HG03469 (cell line): ENCODE measurements around the gene LALBA.
A peak's percentile ranks its signal among the peaks of the same experiment; 100 is the strongest.
"Not testable (repeated sequence)": the region's sequence is repeated elsewhere in the genome, so short reads cannot be mapped to it uniquely, and the experiment has no call there.

Source experiments
- ATAC-seq: cut with Tn5 transposase; IDR thresholded peaks from one replicate; pipeline ENCODE4 v1.9.1; 2021; ENCODE audit warnings: mild to moderate bottlenecking, moderate library complexity, moderate number of reproducible peaks; ENCODE audit not compliant: unreplicated experiment

LALBA gene

DNA sequence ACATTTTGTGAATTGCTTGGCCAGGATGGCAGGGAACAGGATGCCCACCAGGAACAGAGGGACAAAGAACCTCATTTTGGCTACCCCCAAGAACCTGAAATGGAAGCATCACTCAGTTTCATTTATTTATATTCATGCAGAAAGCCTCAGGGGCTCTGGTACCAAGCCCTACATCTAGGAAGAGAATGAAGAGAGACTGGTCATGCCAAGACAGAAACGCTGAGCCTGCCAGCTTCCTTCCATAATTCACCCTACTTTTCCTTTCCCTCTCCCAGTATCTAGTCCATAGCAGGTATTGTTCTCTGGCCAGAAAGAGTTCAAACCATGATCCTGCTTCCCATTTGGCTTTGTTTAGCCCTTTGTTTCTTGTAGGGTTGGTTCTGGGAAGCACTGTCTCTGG, at the start of gene LALBA:
Gene LALBA (minus strand): TSS at position 101 of the 400 bp plus-strand sequence. CDS start 26 bp downstream, at position 75.
- no peak for ATAC-seq

GRCh38 chr12:48618541-48618940, 48.7 kb upstream of the LALBA start:
- ATAC-seq = peak; percentile 65

GRCh38 chr12:48615681-48616080, 45.8 kb upstream of the LALBA start:
- ATAC-seq = no peak

- ATAC-seq = no peak
These were observed 43.5 kb upstream of the LALBA start for GRCh38 chr12:48613321-48613720.

GRCh38 chr12:48602192-48602989, 32.5 kb upstream of the LALBA start:
- no peak for ATAC-seq

- peak; percentile 79 for ATAC-seq
These were observed 31.3 kb upstream of the LALBA start for GRCh38 chr12:48601013-48601756.

- ATAC-seq = no peak
These were observed 30.7 kb upstream of the LALBA start for GRCh38 chr12:48600552-48600951.

GRCh38 chr12:48592591-48593086, 22.8 kb upstream of the LALBA start:
- ATAC-seq = no peak

DNA sequence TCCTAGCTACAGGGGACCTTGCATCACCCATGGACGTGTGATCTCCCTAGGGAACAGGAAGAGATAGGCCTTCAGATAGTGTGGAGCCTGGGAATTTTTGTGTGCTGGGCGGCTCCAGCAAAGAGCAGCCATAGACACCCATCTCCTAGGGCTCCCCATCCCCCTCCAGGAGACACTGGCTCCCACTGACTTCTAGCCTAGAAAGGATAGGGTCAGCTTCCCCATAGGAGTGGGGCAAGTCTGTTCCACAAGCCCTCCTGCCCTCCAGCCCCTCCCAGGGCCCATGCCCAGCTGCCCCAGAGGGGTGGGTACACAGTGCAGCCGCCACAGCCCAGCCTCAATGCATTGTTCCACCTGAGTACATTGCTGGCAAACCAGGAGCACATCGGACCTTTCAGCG, 16.5 kb upstream of the LALBA start:
- no peak for ATAC-seq

- ATAC-seq = no peak
These were observed 13.9 kb upstream of the LALBA start for GRCh38 chr12:48583728-48584127.

- no peak for ATAC-seq
These were observed 11.0 kb upstream of the LALBA start for GRCh38 chr12:48580831-48581230.

GRCh38 chr12:48572326-48572725, 2.5 kb upstream of the LALBA start:
- no peak for ATAC-seq

- no peak for ATAC-seq
These were observed 2.1 kb downstream of the LALBA start for GRCh38 chr12:48567731-48568130.

DNA sequence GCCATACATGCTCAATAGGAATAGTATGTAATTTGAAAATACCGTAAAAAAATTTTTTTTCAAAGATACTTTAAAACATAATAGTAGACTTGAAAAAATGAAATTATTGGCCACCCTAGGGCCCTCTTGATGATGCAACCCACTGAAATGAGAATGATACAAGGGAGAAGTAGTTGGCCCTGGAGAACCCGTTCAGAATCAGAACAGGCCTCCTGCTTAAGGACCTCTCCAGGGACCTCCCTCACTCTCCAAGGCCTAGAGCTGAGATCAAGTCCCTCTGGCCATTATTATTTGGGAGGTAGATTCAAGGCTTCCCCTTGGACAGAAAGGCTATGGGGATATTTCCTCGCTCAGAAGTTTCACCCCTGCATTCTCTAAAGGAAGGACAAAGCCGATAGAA, 11.9 kb downstream of the LALBA start:
- no peak for ATAC-seq

DNA sequence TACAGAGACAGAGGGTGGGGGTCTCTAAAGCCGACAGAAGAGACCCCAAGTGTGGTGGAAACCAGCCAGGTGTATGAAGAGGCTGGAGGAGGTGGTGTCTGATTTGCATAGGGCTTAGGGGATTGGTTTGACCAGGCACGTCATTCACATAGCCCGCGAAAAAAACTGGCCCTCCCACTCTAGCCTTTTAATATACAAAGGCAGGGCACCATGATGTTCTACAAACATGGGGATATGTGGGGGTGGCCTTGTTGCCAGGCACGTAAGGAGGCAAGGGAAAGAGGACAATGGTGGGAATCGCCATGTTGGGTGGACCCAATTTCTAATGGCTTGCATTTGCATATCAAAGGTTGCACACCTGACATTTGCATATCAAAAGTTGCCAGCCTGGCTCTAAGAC, 13.2 kb downstream of the LALBA start:
- no peak for ATAC-seq

- ATAC-seq = not testable (repeated sequence)
These were observed 16.0 kb downstream of the LALBA start for GRCh38 chr12:48553666-48554343.

GRCh38 chr12:48551636-48552035, 18.2 kb downstream of the LALBA start:
- not testable (repeated sequence) for ATAC-seq

- ATAC-seq = not testable (repeated sequence)
These were observed 22.8 kb downstream of the LALBA start for GRCh38 chr12:48547012-48547411.

DNA sequence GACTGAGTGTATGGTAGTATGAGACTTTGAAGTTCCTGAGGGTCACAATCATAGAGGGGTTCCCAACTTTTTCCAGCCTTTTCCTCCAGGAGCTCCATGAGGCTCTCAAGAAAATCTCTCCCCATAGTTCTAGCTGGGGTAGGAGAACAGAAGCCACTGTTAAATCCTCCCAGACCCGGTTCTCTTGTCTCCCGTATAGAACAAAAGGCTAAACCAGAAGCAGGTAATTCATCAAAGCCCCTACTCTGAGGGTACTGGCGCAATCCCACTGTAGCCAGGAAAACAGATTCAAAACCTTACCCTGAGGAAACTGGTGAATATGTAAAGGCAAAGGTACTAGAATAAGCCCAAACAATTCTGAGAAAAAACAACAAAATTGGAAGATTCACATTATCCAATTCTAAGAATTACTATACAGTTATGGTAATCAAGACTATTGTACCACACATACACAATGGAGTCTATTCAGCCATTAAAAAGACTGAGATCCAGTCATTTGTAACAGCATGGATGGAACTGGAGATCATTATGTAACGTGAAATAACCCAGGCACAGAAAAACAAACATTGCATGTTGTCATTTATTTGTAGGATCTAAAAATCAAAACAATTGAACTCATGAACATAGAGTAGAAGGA, 23.9 kb downstream of the LALBA start:
- ATAC-seq = no peak

GRCh38 chr12:48542300-48542928, 27.4 kb downstream of the LALBA start:
- no peak for ATAC-seq
